Left forelimb (tissue), 1 donor: ENCODE results near the gene ARID2.

Experiments
- DNase-seq: peaks from one replicate; pipeline ENCODE4 v3.0.0-alpha.2; 2018; ENCODE audit warnings: low spot score

The ARID2 gene

GRCh38 chr12:45853550-45853949 lies 124.0 kb downstream of the ARID2 start:
- DNase-seq, result no peak

DNA sequence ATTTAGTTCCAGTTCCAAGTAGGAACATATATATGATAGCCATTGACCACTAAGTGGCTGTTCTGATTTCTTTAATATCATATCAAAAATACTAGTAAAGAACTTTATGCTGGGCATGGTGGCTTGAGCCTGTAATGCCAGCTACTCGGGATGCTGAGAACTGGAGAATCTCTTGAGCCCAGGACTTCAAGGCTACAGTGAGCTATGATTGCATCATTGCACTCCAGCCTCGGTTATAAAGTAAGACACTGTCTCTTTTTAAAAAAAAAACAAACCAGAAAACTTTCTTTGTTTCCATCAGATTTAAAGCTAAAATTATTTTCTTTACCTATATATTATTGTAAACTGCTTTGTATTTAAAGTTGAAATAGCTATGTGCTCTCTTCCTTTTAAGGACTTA lies 133.8 kb downstream of the ARID2 start:
- no peak for DNase-seq

GRCh38 chr12:45866299-45866698 lies 136.8 kb downstream of the ARID2 start:
- DNase-seq, result no peak

DNA sequence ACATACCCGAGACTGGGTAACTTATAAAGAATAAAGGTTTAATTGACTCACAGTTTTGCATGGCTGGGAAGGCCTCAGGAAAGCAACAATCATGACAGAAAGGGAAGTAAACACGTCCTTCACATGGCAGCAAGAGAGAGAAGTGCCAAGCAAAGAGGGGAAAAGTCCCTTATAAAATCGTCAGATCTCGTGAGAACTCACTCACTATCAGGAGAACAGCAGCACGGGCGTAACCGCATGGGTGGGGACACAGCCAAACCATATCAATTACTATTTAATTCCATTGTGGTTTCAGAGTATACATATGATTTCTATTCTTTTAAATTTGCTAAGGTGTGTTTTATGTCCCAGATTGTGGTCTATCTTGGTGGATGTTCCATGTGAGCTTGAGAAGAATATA lies 142.9 kb downstream of the ARID2 start:
- no peak for DNase-seq

- no peak for DNase-seq
Measured at GRCh38 chr12:45877069-45877468, 147.6 kb downstream of the ARID2 start.

- DNase-seq, result no peak
Measured at GRCh38 chr12:45878630-45879255, 149.2 kb downstream of the ARID2 start.

DNA sequence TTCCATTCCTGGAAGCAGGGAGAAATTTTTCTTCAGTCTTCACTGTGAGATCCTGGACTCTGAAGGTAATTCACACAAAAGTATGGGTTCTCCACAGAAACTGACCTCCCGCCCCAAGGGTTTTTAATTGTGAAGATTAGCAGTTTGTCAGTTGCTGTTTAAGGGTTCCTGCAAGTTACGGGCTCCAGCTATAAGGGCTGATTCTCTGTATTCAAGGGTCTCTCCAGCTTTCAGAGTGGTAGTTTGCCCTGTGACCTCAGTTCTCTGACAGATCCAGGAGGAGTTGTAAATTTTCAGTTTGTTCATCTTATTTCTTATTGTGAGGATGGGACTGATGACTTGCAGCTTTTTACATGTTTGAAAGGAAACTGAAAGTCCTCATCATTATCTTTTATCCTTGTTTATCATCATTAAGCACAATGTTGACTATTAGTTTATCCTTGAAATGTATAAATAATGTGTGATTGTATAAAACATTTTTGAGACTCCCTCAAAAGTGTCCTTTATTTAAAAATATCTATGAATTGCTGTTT lies 149.9 kb downstream of the ARID2 start:
- DNase-seq, result no peak

DNA sequence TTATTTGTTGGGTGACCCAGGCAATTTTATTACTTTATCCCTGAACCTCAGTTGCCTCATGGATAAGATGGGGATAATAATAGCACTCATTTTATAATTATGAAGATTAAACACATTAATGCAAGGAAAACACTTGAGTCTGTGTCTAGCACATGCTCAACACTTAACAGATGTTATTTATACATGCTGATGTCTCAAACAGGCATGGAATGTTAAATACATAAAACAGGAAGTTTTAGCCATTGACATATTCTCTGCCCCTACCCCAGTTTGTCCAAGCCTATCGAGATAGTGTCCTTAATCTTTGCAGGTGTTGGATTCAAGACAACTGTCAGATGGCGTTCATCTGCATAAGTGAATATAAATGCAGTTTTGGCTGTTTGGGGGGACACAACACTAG lies 151.0 kb downstream of the ARID2 start:
- no peak for DNase-seq

- DNase-seq, result no peak
Measured at GRCh38 chr12:45883187-45883586, 153.7 kb downstream of the ARID2 start.

DNA sequence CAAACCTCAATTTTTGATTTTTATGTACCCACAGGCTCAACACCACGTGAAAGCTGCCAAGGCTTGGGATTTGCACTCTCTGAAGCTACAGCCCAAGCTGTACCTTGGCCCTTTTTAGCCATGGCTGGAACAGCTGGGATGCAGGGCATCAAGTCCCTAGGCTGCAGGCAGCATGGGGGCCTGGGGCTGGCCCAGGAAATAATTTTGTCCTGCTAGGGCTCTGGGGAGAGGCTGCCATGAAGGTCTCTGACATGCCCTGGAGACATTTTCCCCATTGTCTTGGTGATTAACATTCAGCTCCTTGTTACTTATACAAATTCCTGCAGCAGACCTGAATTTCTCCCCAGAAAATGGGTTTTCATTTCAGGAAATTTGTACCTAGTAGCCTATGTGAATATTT lies 157.2 kb downstream of the ARID2 start:
- DNase-seq, result no peak

GRCh38 chr12:45887544-45887943 lies 158.0 kb downstream of the ARID2 start:
- DNase-seq, result no peak

DNA sequence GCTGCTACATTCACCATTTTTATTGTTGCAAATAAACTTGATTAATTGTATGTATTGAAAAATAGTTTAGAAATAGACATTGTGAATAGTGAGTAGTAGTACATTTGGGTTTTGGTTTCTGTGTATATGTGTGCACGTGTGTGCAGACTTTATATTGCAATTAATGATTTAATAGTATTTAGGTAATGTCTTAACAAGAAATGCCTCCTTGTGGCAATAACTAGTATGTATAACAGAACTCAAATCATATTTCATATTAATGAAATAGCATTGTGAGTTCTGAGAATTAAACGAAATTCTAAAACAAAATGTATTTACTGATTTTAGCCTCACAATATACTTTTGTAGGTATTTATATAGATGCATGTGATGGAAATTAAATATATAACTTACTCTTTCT lies 160.8 kb downstream of the ARID2 start:
- no peak for DNase-seq

GRCh38 chr12:45893240-45893639 lies 163.7 kb downstream of the ARID2 start:
- no peak for DNase-seq

GRCh38 chr12:45895961-45896360 lies 166.5 kb downstream of the ARID2 start:
- DNase-seq, result no peak

DNA sequence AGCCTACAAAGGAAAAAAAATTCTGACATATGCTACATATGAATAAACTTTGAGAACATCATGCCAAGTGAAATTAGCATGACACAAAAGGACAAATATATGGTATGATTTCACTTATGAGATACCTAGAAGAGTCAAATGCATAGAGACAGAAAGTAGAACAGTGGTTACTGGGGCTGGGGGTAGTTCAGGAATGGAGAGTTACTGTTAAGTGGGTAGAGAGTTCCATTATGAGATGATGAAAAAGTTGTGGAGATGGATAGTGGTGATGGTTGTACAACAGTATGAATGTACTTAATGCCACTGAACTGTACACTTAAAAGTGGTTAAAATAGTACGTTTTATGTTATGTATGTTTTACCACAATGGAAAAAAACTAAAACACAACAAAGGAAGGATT lies 168.6 kb downstream of the ARID2 start:
- no peak for DNase-seq

DNA sequence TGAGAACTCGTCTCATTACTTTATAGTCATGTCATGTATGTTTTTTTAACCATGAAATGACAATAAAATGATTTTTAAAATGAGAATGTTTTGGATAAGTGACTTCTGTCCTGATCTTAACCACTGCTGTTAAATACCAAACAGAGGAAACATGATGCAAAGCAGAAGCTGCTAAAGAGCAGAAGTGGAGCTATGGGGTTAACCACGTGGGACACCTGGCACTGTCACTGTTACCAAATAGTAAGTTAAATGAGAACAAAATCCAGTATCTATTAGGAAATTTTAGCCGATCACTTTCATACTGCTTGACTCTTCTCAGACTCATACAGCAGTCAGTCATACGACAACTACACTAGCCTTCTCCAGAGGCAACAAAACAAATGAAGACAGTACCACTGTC lies 178.4 kb downstream of the ARID2 start:
- no peak for DNase-seq

DNA sequence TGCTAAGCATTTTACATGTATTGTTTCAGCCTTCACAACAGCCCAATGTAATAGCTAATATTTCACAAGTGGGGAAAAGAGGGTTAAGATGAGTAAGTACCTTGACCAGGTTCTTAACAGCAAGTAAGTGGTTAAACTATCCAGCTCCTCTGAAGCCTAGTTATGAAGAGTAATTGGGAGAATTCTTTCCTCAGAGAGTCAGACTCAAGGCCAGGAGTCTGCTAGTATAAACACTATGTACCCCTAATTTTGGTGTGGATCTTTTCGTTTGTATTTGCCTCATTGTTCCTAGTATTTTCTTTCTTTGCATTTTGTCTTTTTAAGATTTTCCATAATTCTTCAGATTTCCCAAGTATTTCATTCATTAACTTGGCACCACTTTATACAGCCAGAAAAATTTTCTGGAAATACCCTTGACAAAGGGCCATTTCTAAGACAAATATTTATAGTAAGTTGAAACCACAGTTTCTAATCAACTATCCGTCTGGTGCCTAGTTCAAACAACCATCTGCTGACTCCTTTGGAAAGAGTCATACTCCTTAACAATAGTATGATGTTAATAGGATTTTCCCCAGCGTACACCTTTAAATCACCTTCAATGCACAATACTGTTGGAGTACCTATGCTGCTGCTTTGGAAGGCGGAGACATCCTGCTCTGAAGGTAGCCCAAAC lies 179.7 kb downstream of the ARID2 start:
- no peak for DNase-seq

DNA sequence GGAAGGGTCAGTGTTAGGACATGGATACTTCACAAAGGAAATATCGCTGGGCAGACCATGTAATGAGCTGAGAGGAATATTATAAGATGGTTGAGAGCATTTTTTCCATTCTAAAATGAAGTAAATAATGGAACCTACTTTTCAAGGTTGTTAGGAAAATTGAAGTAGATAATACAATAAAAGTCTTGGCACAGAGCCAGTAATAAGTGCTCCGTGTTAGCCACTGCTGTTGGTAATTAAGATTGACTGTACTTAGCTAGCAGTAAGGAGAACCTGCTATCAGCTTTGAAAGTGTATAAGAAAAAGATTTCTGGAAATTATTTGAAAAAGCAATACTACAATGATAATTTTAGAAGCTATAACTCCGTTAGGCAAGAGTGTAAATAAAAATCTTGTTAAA lies 183.3 kb downstream of the ARID2 start:
- DNase-seq, result no peak

- no peak for DNase-seq
Measured at GRCh38 chr12:45913631-45914030, 184.1 kb downstream of the ARID2 start.

- no peak for DNase-seq
Measured at GRCh38 chr12:45914090-45914489, 184.6 kb downstream of the ARID2 start.

DNA sequence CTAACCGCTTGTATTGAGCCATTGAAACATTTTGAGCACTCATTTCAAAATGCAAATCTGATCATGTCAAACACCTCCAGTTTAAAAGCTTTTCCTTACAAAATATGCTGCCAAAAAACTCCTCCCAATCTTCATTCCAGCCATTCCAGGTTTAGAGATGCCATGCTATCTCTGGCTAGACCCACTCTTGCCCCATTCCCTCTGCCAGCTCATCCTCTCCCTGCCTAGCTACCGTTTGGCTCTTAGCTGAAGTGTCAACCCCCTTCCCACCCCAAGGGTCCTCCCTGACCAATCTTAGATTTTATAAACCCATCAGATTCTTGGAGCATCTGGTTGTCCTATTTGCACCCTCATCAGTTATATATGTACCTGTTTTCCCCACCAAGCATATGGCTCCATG lies 185.9 kb downstream of the ARID2 start:
- DNase-seq, result no peak

DNA sequence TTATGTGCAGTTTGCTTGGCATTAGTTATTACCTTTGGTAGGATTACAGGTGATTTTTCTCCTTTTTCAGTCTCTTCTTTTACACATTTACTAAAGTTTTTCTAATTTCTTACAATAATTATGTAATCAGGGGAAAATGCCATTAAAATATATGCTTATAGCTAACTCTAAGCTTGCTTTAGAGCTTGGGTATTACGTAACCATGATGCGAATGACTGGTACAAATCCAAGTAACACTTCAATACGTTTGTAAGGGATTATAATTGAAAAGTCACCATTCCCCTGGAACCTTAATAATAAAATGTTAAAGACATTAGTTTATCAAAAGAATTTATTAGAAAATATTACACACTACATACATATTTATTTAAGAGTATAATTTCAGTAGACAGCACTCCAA lies 189.3 kb downstream of the ARID2 start:
- DNase-seq, result no peak

DNA sequence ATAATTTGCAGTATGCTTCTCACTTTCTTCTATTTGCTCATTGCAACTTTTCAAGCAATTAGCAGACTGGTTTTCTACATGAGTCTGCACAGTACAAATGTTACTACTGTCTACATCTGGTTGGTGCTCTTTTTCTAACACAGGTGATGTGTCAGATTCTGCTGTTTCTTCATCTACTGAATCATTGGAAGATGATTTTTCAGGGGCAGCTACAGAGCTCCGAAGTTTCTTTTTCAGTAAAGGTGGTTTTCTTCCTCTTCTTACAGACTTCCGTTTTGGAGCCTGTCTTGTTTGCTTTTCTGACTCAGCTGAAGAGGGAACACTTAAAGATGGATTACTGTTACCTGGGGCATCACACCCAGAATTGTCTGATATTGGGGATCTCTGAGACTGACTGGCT lies 198.8 kb downstream of the ARID2 start:
- DNase-seq, result no peak

DNA sequence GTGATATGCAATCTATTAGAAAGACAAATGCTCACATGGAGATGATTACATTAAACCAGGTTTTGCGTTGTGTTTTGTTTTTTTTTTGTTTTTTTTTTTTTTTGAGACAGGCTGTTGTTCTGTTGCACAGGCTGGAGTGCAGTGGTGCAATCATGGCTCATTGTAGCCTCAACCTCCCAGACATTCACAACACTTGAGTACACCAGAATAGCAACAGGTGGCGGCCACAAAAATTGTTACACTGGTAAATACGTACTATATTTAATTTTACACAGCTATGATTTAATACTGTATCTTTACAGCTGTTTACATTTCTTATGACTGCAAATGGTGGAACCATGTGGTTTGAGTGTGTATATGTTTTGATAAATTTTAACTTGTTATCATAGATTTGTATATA lies 200.9 kb downstream of the ARID2 start:
- DNase-seq, result no peak
